Coronary artery (tissue), 2 donors: Measurements from ENCODE around the gene GPX8.

ENCODE experiments used
- DNase-seq: peaks from one replicate; pipeline ENCODE4 v3.0.0-alpha.2; 2017; ENCODE audit warnings: low spot score
- H3K27ac ChIP-seq, 2 donors: fragments of 200-600 bp; sonication (generic); one replicate each; pipeline ENCODE4 v1.5.1; 2016 to 2019
- H3K4me3 ChIP-seq: fragments of 200-600 bp; sonication (generic); 2 replicates; pipeline ENCODE4 v1.5.1; 2016; ENCODE audit warnings: mild to moderate bottlenecking, moderate library complexity
- CTCF ChIP-seq: fragments of 200-600 bp; sonication (generic); IDR thresholded peaks from one replicate; pipeline ENCODE4 v1.5.1; 2019; ENCODE audit warnings: antibody characterized with exemption

GPX8 gene

GRCh38 chr5:55149308-55149795, 10.6 kb upstream of the GPX8 start:
- Histone ChIP-seq H3K27ac (no peak overlapping the region), H3K4me3 (no peak overlapping the region)
- TF ChIP-seq CTCF = no peak
- DNase-seq = no peak

GRCh38 chr5:55151923-55152842, 7.8 kb upstream of the GPX8 start:
- TF ChIP-seq CTCF = no peak
- DNase-seq = no peak
- Histone ChIP-seq H3K27ac (no peak overlapping the region), H3K4me3 (no peak overlapping the region)

GRCh38 chr5:55154873-55155272, 5.1 kb upstream of the GPX8 start:
- no peak for DNase-seq
- no peak overlapping the region for H3K4me3 ChIP-seq
- peak overlapping the region in 1 of 2 donors; percentile 44 for H3K27ac ChIP-seq
- no peak for TF ChIP-seq CTCF

GRCh38 chr5:55160493-55161209, 680 bp downstream of the GPX8 start:
- peak; percentile 79 for DNase-seq
- H3K27ac ChIP-seq = peak overlapping the region; percentile 39 to 74
- TF ChIP-seq CTCF = no peak
- H3K4me3 ChIP-seq = peak overlapping the region; percentile 65

- no peak overlapping the region for H3K27ac ChIP-seq
- no peak for DNase-seq
- H3K4me3 ChIP-seq = no peak overlapping the region
- no peak for TF ChIP-seq CTCF
These were observed 2.7 kb downstream of the GPX8 start for GRCh38 chr5:55162666-55163065.

GRCh38 chr5:55171471-55171870, 11.5 kb downstream of the GPX8 start:
- TF ChIP-seq CTCF = no peak
- no peak for DNase-seq
- Histone ChIP-seq H3K4me3 (no peak overlapping the region), H3K27ac (no peak overlapping the region)
